Measurements from ENCODE around the gene MS4A6E.

The MS4A6E gene

GRCh38 chr11:60390419-60390818, 63.4 kb downstream of the MS4A6E start:
- H3K9ac ChIP-seq (ENCODE audit: low read depth, low read length, poor library complexity, severe bottlenecking), result no peak overlapping the region
- no peaks in the 10 kb centered on the region for H3K27me3 ChIP-seq (ENCODE audit: insufficient read depth, low read length, poor library complexity, severe bottlenecking)
- H3F3A ChIP-seq (ENCODE audit: low read depth), result no peaks in the 10 kb centered on the region
- H3K4me1 ChIP-seq (ENCODE audit: insufficient read depth, low read length, poor library complexity, severe bottlenecking), result peaks cover 17% of the 10 kb centered on the region
- H3K4me2 ChIP-seq (ENCODE audit: low read depth, low read length, poor library complexity, severe bottlenecking), result no peak overlapping the region
- TF ChIP-seq CTCF (conservative IDR thresholded peaks at IDR 0.05; ENCODE audit: low read length), result no peak
- TF ChIP-seq EZH2phosphoT487 (IDR thresholded peaks at IDR 0.05; ENCODE audit: borderline replicate concordance), result no peak
- no peaks in the 10 kb centered on the region for H3K9me3 ChIP-seq (ENCODE audit: insufficient read depth, low read depth, low read length)
- H3K36me3 ChIP-seq (ENCODE audit: insufficient read depth, low read length), result no peaks in the 10 kb centered on the region
- no peak overlapping the region for H2AFZ ChIP-seq (ENCODE audit: low read length)
- H3K9me2 ChIP-seq (replicated peaks; ENCODE audit: low read depth, low read length), result no peaks in the 10 kb centered on the region
- H3K79me2 ChIP-seq (ENCODE audit: insufficient read depth, low read length), result no peaks in the 10 kb centered on the region
- no peaks in the 10 kb centered on the region for H4K20me1 ChIP-seq (ENCODE audit: insufficient read depth, low read length, poor library complexity, severe bottlenecking)
- H3K4me3 ChIP-seq (ENCODE audit: low read length, poor library complexity, severe bottlenecking), result no peak overlapping the region

All from Loucy (cell line).